ENCODE results near the gene CREG2.

DNA sequence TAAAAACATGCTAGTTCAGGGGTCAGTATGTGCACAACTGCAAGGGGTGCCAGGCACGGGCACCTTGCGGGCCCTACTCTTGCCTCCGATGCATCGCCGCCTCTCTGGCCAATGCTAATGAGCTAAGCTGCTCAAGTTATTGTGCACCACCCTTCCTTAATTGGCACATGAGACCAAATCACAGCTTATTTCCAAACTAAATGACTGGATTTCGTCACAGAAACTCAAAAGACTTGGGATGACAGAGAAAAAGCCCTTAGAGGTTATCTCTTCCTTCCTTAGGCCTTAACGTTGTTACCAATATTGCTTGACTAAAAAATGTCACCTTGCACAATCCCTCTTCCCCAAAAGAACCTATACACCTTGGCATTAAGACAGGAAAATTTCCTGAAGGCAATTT lies 86.5 kb downstream of the CREG2 start:
- TF ChIP-seq, protein P1, sequence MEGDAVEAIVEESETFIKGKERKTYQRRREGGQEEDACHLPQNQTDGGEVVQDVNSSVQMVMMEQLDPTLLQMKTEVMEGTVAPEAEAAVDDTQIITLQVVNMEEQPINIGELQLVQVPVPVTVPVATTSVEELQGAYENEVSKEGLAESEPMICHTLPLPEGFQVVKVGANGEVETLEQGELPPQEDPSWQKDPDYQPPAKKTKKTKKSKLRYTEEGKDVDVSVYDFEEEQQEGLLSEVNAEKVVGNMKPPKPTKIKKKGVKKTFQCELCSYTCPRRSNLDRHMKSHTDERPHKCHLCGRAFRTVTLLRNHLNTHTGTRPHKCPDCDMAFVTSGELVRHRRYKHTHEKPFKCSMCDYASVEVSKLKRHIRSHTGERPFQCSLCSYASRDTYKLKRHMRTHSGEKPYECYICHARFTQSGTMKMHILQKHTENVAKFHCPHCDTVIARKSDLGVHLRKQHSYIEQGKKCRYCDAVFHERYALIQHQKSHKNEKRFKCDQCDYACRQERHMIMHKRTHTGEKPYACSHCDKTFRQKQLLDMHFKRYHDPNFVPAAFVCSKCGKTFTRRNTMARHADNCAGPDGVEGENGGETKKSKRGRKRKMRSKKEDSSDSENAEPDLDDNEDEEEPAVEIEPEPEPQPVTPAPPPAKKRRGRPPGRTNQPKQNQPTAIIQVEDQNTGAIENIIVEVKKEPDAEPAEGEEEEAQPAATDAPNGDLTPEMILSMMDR (IDR thresholded peaks at IDR 0.05), result no peak
- TF ChIP-seq EZH2 (IDR thresholded peaks at IDR 0.05; ENCODE audit: borderline replicate concordance, insufficient read depth, low read depth, low read length, poor library complexity, severe bottlenecking), result no peak

Data from B cell (primary cell).